GM21367 (cell line): ENCODE results near the gene LPXN.

ENCODE experiments used
- ATAC-seq: cut with Tn5 transposase; IDR thresholded peaks from one replicate; pipeline ENCODE4 v1.9.1; 2021; ENCODE audit not compliant: unreplicated experiment

Gene LPXN

GRCh38 chr11:58525037-58525614, 50.5 kb downstream of the LPXN start:
- ATAC-seq, result peak; percentile 81

- peak; percentile 40 for ATAC-seq
These were observed 51.2 kb downstream of the LPXN start for GRCh38 chr11:58524232-58525036.

- no peak for ATAC-seq
These were observed 61.8 kb downstream of the LPXN start for GRCh38 chr11:58513747-58514367.

- no peak for ATAC-seq
These were observed 64.0 kb downstream of the LPXN start for GRCh38 chr11:58511636-58512035.

GRCh38 chr11:58509748-58510147, 65.9 kb downstream of the LPXN start:
- no peak for ATAC-seq

- ATAC-seq, result no peak
These were observed 66.8 kb downstream of the LPXN start for GRCh38 chr11:58508814-58509213.

- no peak for ATAC-seq
These were observed 67.7 kb downstream of the LPXN start, which contains the start of gene OR5B21 for GRCh38 chr11:58508005-58508404. TSS of gene OR5B21 (minus strand) at chr11:58508105. CDS start at chr11:58508105, 0 bp downstream.

GRCh38 chr11:58507355-58507754, 68.3 kb downstream of the LPXN start:
- ATAC-seq, result no peak

- peak; percentile 56 for ATAC-seq
These were observed 68.7 kb downstream of the LPXN start for GRCh38 chr11:58506935-58507334.

- no peak for ATAC-seq
These were observed 69.8 kb downstream of the LPXN start for GRCh38 chr11:58505849-58506248.

GRCh38 chr11:58504232-58504631, 71.4 kb downstream of the LPXN start:
- ATAC-seq, result no peak

- ATAC-seq, result peak; percentile 87
These were observed 72.2 kb downstream of the LPXN start for GRCh38 chr11:58503361-58503856.

- ATAC-seq, result no peak
These were observed 73.7 kb downstream of the LPXN start for GRCh38 chr11:58502004-58502403.

GRCh38 chr11:58498464-58498863, 77.2 kb downstream of the LPXN start:
- no peak for ATAC-seq

GRCh38 chr11:58497951-58498350, 77.7 kb downstream of the LPXN start:
- ATAC-seq, result no peak

- ATAC-seq, result peak; percentile 44
These were observed 79.8 kb downstream of the LPXN start for GRCh38 chr11:58495906-58496305.

GRCh38 chr11:58494101-58494500, 81.6 kb downstream of the LPXN start:
- no peak for ATAC-seq

GRCh38 chr11:58493676-58494075, 82.0 kb downstream of the LPXN start:
- ATAC-seq, result no peak

GRCh38 chr11:58490827-58491226, 84.8 kb downstream of the LPXN start:
- no peak for ATAC-seq

GRCh38 chr11:58487170-58487569, 88.5 kb downstream of the LPXN start:
- ATAC-seq, result no peak

- ATAC-seq, result no peak
These were observed 89.7 kb downstream of the LPXN start for GRCh38 chr11:58485961-58486360.
